Ovary (tissue), 3 donors: Measurements from ENCODE around the gene OR52I1.

Experiments
- CTCF ChIP-seq, 3 donors: fragments of 450-650 bp in 2 of 3; fragments of 200-600 bp in 1 of 3; IDR thresholded peaks; one replicate each; pipeline versions ENCODE4 v1.5.1 to v1.8.0; 2016 to 2022; ENCODE audit warnings: antibody characterized with exemption in 3 of 3, mild to moderate bottlenecking in 1 of 3
- POLR2A ChIP-seq: fragments of 450-650 bp; IDR thresholded peaks from one replicate; pipeline ENCODE4 v1.6.1; 2017; ENCODE audit warnings: antibody characterized with exemption, mild to moderate bottlenecking, moderate library complexity
- donor health status: DM: no; HTN: no; CAD: no.

- TF ChIP-seq CTCF (IDR thresholded peaks at IDR 0.05), result no peak
- TF ChIP-seq POLR2A, result no peak
These were observed 43.8 kb downstream of the OR52I1 start for GRCh38 chr11:4637662-4638047.
